Kidney (tissue), 14 donors: Measurements from ENCODE around the gene ARFGEF3. TPM values are rescaled to one million over a fixed set of nuclear protein-coding genes. Genes with fewer than 3 reads are reported as not detected.

ENCODE experiments used
- DNase-seq, 5 donors: peaks; one replicate each; pipeline ENCODE4 v3.0.0-alpha.2; 2013 to 2020
- FAIRE-seq: peaks from 2 replicates; lab custom pipeline; 2012; peaks lifted over from hg19 to GRCh38; lab: Jason Lieb, UNC
- H3K27ac ChIP-seq, 2 donors: one replicate each; pipeline ENCODE4 v1.7.0; 2013; ENCODE audit warnings: low read depth in 2 of 2, low read length in 2 of 2, inconsistent platforms in 1 of 2
- H3K27me3 ChIP-seq: one replicate; pipeline ENCODE4 v1.7.1; 2013; ENCODE audit warnings: low read length, inconsistent platforms; ENCODE audit not compliant: control insufficient read depth, insufficient read depth
- H3K36me3 ChIP-seq, 3 donors: one replicate each; pipeline versions ENCODE4 v1.7.0 to v1.7.1; 2013; ENCODE audit warnings: low read length in 3 of 3, control low read depth in 1 of 3, inconsistent platforms in 1 of 3; ENCODE audit not compliant: insufficient read depth in 3 of 3, control insufficient read depth in 2 of 3
- H3K4me1 ChIP-seq, 3 donors: one replicate each; pipeline versions ENCODE4 v1.7.0 to v1.7.1; 2013; ENCODE audit warnings: low read length in 3 of 3, inconsistent platforms in 1 of 3, low read depth in 1 of 3; ENCODE audit not compliant: control insufficient read depth in 2 of 3, insufficient read depth in 2 of 3
- H3K4me3 ChIP-seq, 3 donors: one replicate each; pipeline versions ENCODE4 v1.7.0 to v1.8.1; 2013; ENCODE audit warnings: low read length in 3 of 3, control low read depth in 1 of 3, inconsistent platforms in 1 of 3
- H3K9ac ChIP-seq, 3 donors: one replicate each; pipeline versions ENCODE4 v1.7.0 to v1.7.1; 2013; ENCODE audit warnings: low read length in 3 of 3, control low read depth in 1 of 3, inconsistent platforms in 1 of 3
- H3K9me3 ChIP-seq, 3 donors: one replicate each; pipeline versions ENCODE4 v1.7.0 to v1.7.1; 2013; ENCODE audit warnings: low read length in 3 of 3, control low read depth in 1 of 3, inconsistent platforms in 1 of 3; ENCODE audit not compliant: control insufficient read depth in 2 of 3, insufficient read depth in 1 of 3
- CTCF ChIP-seq: IDR thresholded peaks from 3 replicates; pipeline ENCODE4 v1.5.1; 2012; ENCODE audit warnings: mild to moderate bottlenecking, moderate library complexity, borderline replicate concordance; ENCODE audit not compliant: insufficient read depth; ENCODE audit errors: extremely low read depth
- intact Hi-C: fragments of 100-400 bp; cut with DNase I; formaldehyde crosslinking; loops from one replicate; pipeline ENCODE4 v1.11.1; 2022
- polyA plus RNA-seq: library from polyadenylated mRNA; stranded (reverse); fragments of 350-450 nt; fragmentation: Illumina TruSeq; extraction: RNeasy Lipid Tissue Mini Kit (QIAGEN cat#74804); gene quantifications from one replicate; pipeline ENCODE4 v1.2.3, GENCODE V29; 2014; ENCODE audit warnings: low read depth, low replicate concordance; ENCODE audit not compliant: insufficient read depth
- total RNA-seq: library from RNA; stranded (reverse); fragmentation: NEBNext Ultra II Directional; extraction: Animal tissue kit (Norgen Biotek cat#: 25700); gene quantifications from one replicate; pipeline ENCODE4 v1.2.1, GENCODE V29; 2021
- donor health status: control.
- donor health status: control.
- donor health status: control.
- donor health status: control.
- donor health status: control.
- donor health status: DM: yes; HTN: yes; CAD: no.
- donor health status: Normal renal cell carcinoma (clear cell type).

Gene ARFGEF3
- total and polyA plus RNA-seq, 2 donors from 2014 or later, result 1.2 to 7.8 TPM

GRCh38 chr6:138234363-138234762 lies 72.6 kb downstream of the ARFGEF3 start:
- intact Hi-C loops, result no loop called here
- H3K27ac ChIP-seq, result no peak overlapping the region

GRCh38 chr6:138235205-138235604 lies 73.5 kb downstream of the ARFGEF3 start:
- FAIRE-seq, result no peak
- Histone ChIP-seq H3K9me3 (no peaks in the 10 kb centered on the region), H3K9ac (no peak overlapping the region), H3K4me1 (no peaks in the 10 kb centered on the region), H3K27me3 (no peaks in the 10 kb centered on the region), H3K36me3 (no peaks in the 10 kb centered on the region), H3K27ac (no peak overlapping the region), H3K4me3 (no peak overlapping the region)
- no peak for DNase-seq
- TF ChIP-seq CTCF, result no peak
- intact Hi-C loops, result no loop called here

More at GRCh38 chr6:138234363-138234762, 72.6 kb downstream of the ARFGEF3 start:
- Histone ChIP-seq H3K9me3 (no peaks in the 10 kb centered on the region), H3K4me3 (no peak overlapping the region), H3K4me1 (no peaks in the 10 kb centered on the region), H3K9ac (no peak overlapping the region), H3K36me3 (no peaks in the 10 kb centered on the region), H3K27me3 (no peaks in the 10 kb centered on the region)
- no peak for FAIRE-seq
- no peak for DNase-seq
- TF ChIP-seq CTCF, result no peak

GRCh38 chr6:138235693-138236092 lies 74.0 kb downstream of the ARFGEF3 start:
- no peaks in the 10 kb centered on the region for H3K36me3 ChIP-seq
- no peak overlapping the region for H3K9ac ChIP-seq
- no peak overlapping the region for H3K4me3 ChIP-seq
- H3K4me1 ChIP-seq, result no peaks in the 10 kb centered on the region
- no peaks in the 10 kb centered on the region for H3K9me3 ChIP-seq
- H3K27me3 ChIP-seq, result no peaks in the 10 kb centered on the region
- FAIRE-seq, result no peak
- TF ChIP-seq CTCF, result no peak
- intact Hi-C loops, result no loop called here
- no peak overlapping the region for H3K27ac ChIP-seq
- DNase-seq, result no peak

GRCh38 chr6:138237463-138237862 lies 75.7 kb downstream of the ARFGEF3 start:
- no peak for DNase-seq
- intact Hi-C loops, result no loop called here
- Histone ChIP-seq H3K9me3 (no peaks in the 10 kb centered on the region), H3K9ac (no peak overlapping the region), H3K36me3 (no peaks in the 10 kb centered on the region), H3K27ac (no peak overlapping the region), H3K27me3 (no peaks in the 10 kb centered on the region), H3K4me1 (no peaks in the 10 kb centered on the region), H3K4me3 (no peak overlapping the region)
- no peak for TF ChIP-seq CTCF
- FAIRE-seq, result no peak
